Left forelimb (tissue), 1 donor: ENCODE measurements around the gene AMFR.
"Not testable (repeated sequence)": the region's sequence is repeated elsewhere in the genome, so short reads cannot be mapped to it uniquely, and the experiment has no call there.

Source experiments
- DNase-seq: peaks from one replicate; pipeline ENCODE4 v3.0.0-alpha.2; 2018; ENCODE audit warnings: low spot score

AMFR gene

GRCh38 chr16:56423584-56424403 is 1.6 kb downstream of the AMFR start:
- DNase-seq: no peak

DNA sequence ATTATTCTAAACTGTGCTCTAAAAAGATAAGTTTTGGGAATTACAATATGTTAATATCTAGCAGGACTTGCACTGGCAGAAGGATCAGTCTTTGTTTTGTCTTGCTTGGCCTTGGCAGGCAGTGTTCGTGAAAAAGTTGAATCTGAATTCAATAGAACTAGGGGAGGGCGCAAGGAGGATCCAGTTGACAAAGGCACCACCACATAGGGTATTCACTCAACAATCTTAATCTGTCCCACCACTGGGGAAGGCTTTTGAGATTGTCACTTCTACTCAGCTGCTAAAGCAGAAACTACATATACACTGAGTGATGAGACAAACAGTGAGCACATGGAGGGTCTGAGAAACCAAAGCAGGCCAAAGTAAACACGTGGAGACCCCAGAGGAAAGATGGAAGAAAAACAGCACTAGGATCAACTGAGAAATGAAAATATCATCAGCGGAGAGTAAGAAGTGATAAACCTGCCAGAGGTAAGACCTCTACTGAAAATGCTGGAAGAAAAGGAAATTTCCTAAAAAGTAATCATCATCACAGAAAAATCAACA is 2.4 kb downstream of the AMFR start:
- no peak for DNase-seq

DNA sequence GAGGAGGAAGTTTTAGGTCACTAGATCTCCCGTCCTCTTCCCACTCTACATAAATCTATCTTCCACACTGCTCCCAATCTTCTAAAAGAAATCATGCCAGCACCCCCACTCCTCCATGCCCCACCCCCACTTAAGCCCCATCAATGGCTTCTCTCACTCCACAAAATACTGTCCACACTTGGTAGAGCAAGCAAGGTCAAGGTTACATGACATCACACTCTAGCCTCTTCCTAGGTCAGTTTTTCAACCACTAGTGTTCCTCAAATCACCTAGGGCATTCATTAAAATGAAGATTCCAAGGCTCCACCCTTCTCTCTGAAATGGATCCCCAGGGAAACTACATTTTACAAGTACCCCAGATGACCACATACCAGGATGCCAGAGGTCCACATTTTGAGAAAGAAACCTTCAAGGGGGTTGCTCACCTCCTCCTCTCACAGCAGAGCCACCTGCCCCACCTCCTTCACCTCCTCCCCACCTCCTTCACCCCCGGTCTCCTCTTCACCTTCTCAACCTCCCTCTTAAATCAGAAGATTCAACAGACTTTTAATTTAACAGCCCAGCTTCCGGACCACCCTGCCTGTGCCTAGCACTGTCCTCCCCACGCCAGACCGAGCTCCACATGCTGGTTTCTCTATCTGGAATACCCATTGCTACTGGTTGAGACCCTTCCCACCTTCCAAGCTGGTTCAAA is 3.2 kb downstream of the AMFR start:
- no peak for DNase-seq

GRCh38 chr16:56421313-56421712 is 4.0 kb downstream of the AMFR start:
- DNase-seq: no peak

GRCh38 chr16:56420613-56421012 is 4.7 kb downstream of the AMFR start:
- no peak for DNase-seq

DNA sequence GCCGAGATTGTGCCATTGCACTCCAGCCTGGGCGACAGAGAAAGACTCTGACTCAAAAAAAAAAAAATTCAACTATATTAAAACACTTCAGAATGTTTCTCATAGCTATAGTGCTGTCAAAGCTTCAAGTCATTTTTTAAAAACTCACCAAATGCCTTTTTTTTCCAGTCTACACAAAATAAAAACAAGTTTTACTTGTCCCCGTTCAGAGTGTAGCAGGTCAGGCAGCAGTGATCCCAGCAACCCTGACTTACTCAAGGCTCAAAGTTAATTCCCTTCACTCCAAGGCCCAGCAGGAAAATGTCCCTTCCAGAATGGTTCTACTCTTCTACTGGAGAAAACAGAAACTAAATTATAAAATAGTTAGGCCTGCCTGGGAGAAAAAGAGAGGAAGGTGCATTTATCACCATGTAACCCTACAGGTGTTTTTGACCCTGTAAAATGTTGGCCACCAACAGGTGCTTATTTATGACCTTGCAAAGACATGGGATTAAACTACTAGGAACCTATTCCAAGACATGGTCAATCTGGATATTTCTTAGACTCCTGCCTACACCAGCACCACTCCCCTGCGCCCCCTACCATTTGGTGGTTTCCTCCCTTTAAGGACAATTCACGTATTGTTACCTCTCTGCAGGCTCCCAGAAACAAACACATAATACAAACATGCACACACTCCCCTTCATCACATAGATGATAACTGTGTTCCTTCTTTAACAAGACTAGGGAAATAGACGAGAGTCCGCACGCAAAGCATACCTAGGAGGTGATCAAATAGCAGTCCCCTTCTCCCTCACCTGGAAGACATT is 5.4 kb downstream of the AMFR start:
- no peak for DNase-seq

DNA sequence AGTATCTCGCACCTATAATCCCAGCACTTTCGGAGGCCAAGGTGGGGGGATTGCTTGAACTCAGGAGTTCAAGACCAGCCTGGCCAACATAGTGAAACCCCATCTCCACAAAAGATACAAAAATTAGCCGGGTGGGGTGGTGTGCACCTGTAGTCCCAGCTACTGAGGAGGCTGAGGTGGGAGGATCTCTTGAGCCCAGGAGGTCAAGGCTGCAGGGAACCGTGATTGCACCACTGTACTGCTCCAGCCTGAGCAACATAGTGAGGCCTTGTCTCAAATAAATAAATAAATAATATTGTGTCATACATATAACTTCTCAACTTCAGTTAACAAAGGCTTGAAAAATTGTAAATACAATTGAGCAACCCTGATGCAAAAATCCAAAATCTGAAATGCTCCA is 8.2 kb downstream of the AMFR start:
- DNase-seq: no peak

- no peak for DNase-seq
These were observed 9.5 kb downstream of the AMFR start for GRCh38 chr16:56415875-56416274.

GRCh38 chr16:56414366-56414765 is 11.0 kb downstream of the AMFR start:
- no peak for DNase-seq

- DNase-seq: no peak
These were observed 12.0 kb downstream of the AMFR start for GRCh38 chr16:56413381-56413780.

- DNase-seq: no peak
These were observed 13.7 kb downstream of the AMFR start for GRCh38 chr16:56411624-56412023.

GRCh38 chr16:56411123-56411522 is 14.2 kb downstream of the AMFR start:
- DNase-seq: no peak

DNA sequence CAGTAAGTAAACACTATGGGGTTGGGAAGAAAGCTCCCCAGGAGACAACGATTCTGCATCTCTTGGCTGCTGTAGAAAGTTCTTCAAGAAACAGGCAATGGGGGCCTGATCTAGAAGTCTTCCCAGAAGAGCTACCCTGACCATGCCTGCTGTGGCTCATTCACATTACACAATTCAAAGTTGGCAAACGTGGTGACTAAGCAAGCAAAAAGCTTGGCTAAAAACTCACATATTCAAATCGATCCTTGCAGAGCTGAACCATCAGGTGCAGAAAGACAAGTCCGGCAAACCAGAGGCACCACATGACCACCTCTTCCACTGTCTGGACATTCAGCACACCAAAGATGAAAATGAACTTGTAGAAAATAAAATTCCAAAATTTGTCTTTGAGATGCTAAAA is 16.1 kb downstream of the AMFR start:
- DNase-seq: no peak

DNA sequence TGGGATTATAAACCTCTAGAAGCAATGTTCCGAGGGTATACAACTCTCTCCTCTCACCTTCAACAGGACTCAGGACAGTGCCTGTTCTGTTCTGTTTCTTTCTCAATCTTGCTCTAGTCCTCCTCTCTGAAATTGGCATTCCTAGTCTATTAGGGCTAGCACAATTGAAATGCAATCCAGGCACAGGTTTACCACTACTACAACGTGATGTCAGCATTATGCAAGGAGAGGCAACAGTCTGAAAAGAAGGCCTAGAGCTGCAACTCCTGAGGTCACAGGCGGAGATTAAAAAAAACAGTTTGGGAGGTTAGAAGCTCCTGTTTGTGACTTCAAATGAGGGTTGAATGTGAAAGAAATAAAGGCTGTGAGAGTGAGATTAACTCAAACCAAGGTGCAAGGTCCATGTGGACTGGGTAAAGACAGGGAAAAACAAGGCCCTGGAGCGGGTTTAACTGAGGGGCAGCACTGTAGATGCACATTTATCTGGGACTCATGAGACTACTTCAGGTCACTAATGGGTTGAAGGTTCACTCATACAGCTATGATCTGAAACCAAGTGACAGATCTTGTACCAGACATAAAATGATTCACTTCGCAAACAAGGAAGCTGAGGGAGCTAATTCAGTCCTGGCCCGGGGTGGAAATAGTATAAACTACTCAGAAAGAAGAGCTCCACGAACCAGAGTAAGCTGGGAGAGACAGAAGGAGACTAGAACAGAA is 16.8 kb downstream of the AMFR start:
- no peak for DNase-seq

- no peak for DNase-seq
These were observed 19.2 kb downstream of the AMFR start for GRCh38 chr16:56405977-56406672.

DNA sequence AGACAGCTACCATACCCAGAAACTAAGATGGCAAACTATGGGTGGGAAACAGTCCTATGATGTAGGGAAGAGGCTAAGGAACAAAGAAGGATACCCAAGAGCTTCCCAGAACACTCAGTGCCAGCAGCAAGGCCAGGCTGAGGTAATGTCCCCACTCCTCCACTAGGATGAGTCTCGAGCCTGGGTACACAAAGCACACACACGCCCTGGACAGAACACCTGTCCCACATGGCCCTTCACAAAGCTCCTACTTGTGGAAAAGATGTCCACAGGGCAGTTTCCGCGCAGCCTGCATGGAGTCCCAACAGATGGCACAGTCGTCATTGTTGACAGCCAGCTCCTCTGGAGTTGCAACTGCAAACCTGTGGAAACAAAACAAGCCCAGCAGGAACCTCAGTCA is 23.9 kb downstream of the AMFR start:
- no peak for DNase-seq

DNA sequence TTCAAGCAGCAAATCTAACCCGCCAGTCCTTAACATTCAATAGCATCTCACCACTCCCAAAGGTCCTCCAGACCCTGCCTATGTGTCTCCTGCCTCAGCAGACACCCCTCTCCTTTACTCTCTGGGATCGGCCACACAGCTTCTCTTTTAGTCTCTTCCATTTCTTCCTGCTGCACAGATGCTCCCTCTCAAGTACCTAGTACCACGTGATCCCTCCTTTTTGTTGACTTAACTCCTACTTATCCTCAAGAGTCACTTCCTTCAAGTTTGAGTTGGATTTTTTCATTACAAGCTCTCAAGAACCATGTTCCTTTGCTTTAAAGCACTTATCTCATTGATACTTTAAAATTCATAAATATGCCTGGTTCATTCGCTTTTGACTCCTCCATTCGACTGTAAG is 24.9 kb downstream of the AMFR start:
- DNase-seq: no peak

- no peak for DNase-seq
These were observed 25.9 kb downstream of the AMFR start for GRCh38 chr16:56399486-56399885.

DNA sequence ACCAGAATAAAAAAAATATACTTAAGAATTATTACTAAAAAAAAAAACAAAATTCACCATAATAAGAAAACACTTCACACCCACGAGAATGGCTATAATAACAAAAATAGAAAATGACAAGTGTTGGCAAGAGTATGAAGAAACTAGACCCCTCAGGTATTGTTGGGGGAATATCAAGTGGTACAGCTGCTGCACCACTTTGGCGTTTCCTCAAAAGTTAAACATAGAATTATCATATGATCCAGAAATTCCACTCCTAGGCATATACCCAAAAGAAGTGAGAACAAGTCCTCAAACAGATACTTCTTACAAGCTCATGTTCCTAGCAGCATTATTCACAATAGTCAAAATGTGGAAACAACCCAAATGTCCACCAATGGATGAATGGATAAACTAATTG is 26.3 kb downstream of the AMFR start:
- no peak for DNase-seq

GRCh38 chr16:56396724-56397123 is 28.6 kb downstream of the AMFR start:
- not testable (repeated sequence) for DNase-seq

- no peak for DNase-seq
These were observed 35.8 kb downstream of the AMFR start for GRCh38 chr16:56389554-56389953.
